GM12872 (cell line): ENCODE measurements around the gene FRRS1.

ENCODE experiments used
- CTCF ChIP-seq: IDR thresholded peaks from 3 replicates; pipeline ENCODE4 v1.5.1; 2011; ENCODE audit warnings: low read depth, mild to moderate bottlenecking, low read length, moderate library complexity; ENCODE audit not compliant: insufficient read depth

The FRRS1 gene

GRCh38 chr1:99766378-99766800 lies at the start of gene FRRS1:
FRRS1 (minus strand) TSS chr1:99766635; CDS start chr1:99748768, 17,867 bp downstream.
- TF ChIP-seq CTCF: 0 out of 3 replicates have a peak, but pooled peaks have one; percentile 4

- no peak for TF ChIP-seq CTCF
These were observed 48.0 kb upstream of the FRRS1 start for GRCh38 chr1:99814373-99814900.

GRCh38 chr1:99811747-99812146 lies 45.3 kb upstream of the FRRS1 start:
- TF ChIP-seq CTCF: no peak

GRCh38 chr1:99811075-99811474 lies 44.6 kb upstream of the FRRS1 start:
- no peak for TF ChIP-seq CTCF

- peak; percentile 52 for TF ChIP-seq CTCF
These were observed 42.1 kb upstream of the FRRS1 start for GRCh38 chr1:99808391-99809115.

- TF ChIP-seq CTCF: no peak
These were observed 40.4 kb upstream of the FRRS1 start for GRCh38 chr1:99806882-99807281.

- no peak for TF ChIP-seq CTCF
These were observed 35.1 kb upstream of the FRRS1 start for GRCh38 chr1:99801584-99801983.
